Esophagus muscularis mucosa (tissue), 4 donors: ENCODE data around the gene SPATS2.

Experiments
- CTCF ChIP-seq, 3 experiments: fragments of 200-600 bp in 2 of 3; fragments of 450-650 bp in 1 of 3; sonication (generic) in 2 of 3; IDR thresholded peaks; one replicate each; pipeline ENCODE4 v1.5.1; 2017 to 2019; ENCODE audit warnings: antibody characterized with exemption in 3 of 3, mild to moderate bottlenecking in 2 of 3, moderate library complexity in 1 of 3
- EP300 ChIP-seq: sonication (generic); formaldehyde crosslinking; IDR thresholded peaks from one replicate; pipeline ENCODE4 v1.6.1; 2017; ENCODE audit warnings: antibody characterized with exemption
- POLR2A ChIP-seq: fragments of 450-650 bp; IDR thresholded peaks from one replicate; pipeline ENCODE4 v1.6.1; 2017; ENCODE audit warnings: antibody characterized with exemption, moderate library complexity, mild to moderate bottlenecking, low read depth
- POLR2AphosphoS5 ChIP-seq, 2 donors: sonication (generic); formaldehyde crosslinking; IDR thresholded peaks; one replicate each; pipeline ENCODE4 v1.6.1; 2017; ENCODE audit warnings: antibody characterized with exemption in 2 of 2

DNA sequence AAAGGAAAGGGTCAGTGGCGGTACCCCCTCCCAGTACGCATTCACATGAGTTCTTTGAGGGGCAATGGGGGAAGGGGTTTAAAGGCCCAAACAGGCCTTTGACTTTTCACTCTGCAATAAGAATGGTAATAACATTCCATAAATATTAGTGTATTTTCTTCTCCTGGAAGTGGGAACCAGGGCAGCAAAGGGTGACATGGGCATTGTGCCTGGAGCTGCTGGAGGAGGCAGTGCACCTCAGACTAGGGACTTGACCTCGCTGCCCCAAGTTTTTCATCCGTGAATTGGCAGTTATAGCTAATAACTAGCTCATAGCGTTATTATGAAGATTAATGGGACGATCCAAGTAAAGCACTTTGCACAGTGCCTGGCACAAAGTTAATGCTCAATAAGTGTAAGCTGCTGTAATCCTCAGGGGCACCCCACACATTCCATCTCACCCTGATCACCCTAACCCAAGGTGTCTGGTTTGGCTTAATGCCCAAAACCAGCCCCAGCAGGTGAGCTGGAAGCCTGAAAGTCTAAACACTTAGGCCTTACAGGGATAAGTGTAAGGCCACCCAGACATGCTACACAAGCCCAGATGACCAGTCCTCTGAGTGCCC lies 168.8 kb downstream of the SPATS2 start:
- TF ChIP-seq EP300 (no peak), CTCF (IDR thresholded peaks at IDR 0.05) (no peak), POLR2A (no peak), POLR2AphosphoS5 (IDR thresholded peaks at IDR 0.05) (no peak)
